Panc1 (cell line): ENCODE measurements around the gene KLHL15. TPM values are rescaled to one million over a fixed set of nuclear protein-coding genes. Genes with fewer than 3 reads are reported as not detected.

Source experiments
- ATAC-seq: fragments of 200-7000 bp; cut with Tn5 transposase; 2 replicates; pipeline ENCODE4 v1.9.1; 2020; ENCODE audit warnings: mild to moderate bottlenecking, moderate library complexity
- BruUV-seq: library from RNA; stranded (reverse); fragments of 400-500 nt; replicated peaks from 2 replicates; lab custom pipeline; 2021; lab: Mats Ljungman, UMichigan
- CTCF ChIA-PET: fragments of 300-600 bp; sonication (Branson Sonifier 250); formaldehyde crosslinking; loops from one replicate; lab custom pipeline; 2022; ENCODE audit warnings: antibody characterized with exemption; lab: Charles Lee
- POLR2A ChIA-PET: fragments of 300-600 bp; sonication (Branson Sonifier 250); formaldehyde crosslinking; loops from one replicate; lab custom pipeline; 2022; ENCODE audit warnings: antibody characterized with exemption; lab: Charles Lee
- DNase-seq: peaks from one replicate; pipeline ENCODE4 v3.0.0-alpha.2; 2010; ENCODE audit warnings: low read depth, low spot score
- H3K27ac ChIP-seq: 2 replicates; pipeline ENCODE4 v1.5.1; 2011; ENCODE audit warnings: mild to moderate bottlenecking, low read length, inconsistent platforms
- H3K27me3 ChIP-seq: fragments of 200-500 bp; sonication (Bioruptor generic); 2 replicates; pipeline ENCODE4 v1.6.0; 2014; ENCODE audit warnings: low read length, inconsistent platforms; ENCODE audit not compliant: control insufficient read depth, insufficient read depth
- H3K36me3 ChIP-seq: fragments of 200-500 bp; sonication (Bioruptor generic); 2 replicates; pipeline ENCODE4 v1.5.1; 2014; ENCODE audit warnings: inconsistent platforms, mild to moderate bottlenecking, low read length, moderate library complexity; ENCODE audit not compliant: control insufficient read depth, insufficient read depth
- H3K4me1 ChIP-seq: 2 replicates; pipeline ENCODE4 v1.5.1; 2011; ENCODE audit warnings: inconsistent platforms, mild to moderate bottlenecking, low read length, moderate library complexity; ENCODE audit not compliant: control insufficient read depth, insufficient read depth
- H3K4me3 ChIP-seq, 2 experiments: 2 replicates each; pipeline ENCODE4 v1.5.1; 2011 to 2012; ENCODE audit warnings: low read depth in 2 of 2, low read length in 2 of 2, mild to moderate bottlenecking in 2 of 2, inconsistent platforms in 1 of 2, moderate library complexity in 1 of 2
- H3K9me3 ChIP-seq: fragments of 200-500 bp; sonication (Bioruptor generic); 2 replicates; pipeline ENCODE4 v1.5.1; 2014; ENCODE audit warnings: low read depth, mild to moderate bottlenecking, inconsistent platforms, low read length, moderate library complexity; ENCODE audit not compliant: control insufficient read depth, insufficient read depth
- CTCF ChIP-seq: fragments of 450-650 bp; IDR thresholded peaks from 2 replicates; pipeline ENCODE4 v1.5.1; 2017; ENCODE audit warnings: mild to moderate bottlenecking
- POLR2AphosphoS5 ChIP-seq: IDR thresholded peaks from 2 replicates; pipeline ENCODE4 v1.6.1; 2012; ENCODE audit warnings: mild to moderate bottlenecking, low read depth, low read length, moderate library complexity
- REST ChIP-seq, 2 experiments: IDR thresholded peaks; 2 replicates each; pipeline ENCODE4 v1.6.1; 2011 to 2012; ENCODE audit warnings: low read depth in 2 of 2, control low read depth in 1 of 2, low read length in 1 of 2, mild to moderate bottlenecking in 1 of 2, moderate library complexity in 1 of 2; ENCODE audit not compliant: insufficient read depth in 1 of 2
- SIN3A ChIP-seq: IDR thresholded peaks from 2 replicates; pipeline ENCODE4 v1.6.1; 2012; ENCODE audit warnings: low read depth, mild to moderate bottlenecking, low read length, moderate library complexity, borderline replicate concordance; ENCODE audit not compliant: insufficient read depth
- TCF7L2 ChIP-seq: IDR thresholded peaks from 2 replicates; pipeline ENCODE4 v1.6.1; 2011; ENCODE audit warnings: mild to moderate bottlenecking, low read depth, low read length, inconsistent platforms
- in situ Hi-C: cut with HindIII; loops from 2 replicates; pipeline ENCODE4 v1.10.0; 2016; ENCODE audit warnings: low sequenced_read_pairs, low pct_unique_long_range_greater_than_20kb
- intact Hi-C: fragments of 100-400 bp; cut with micrococcal nuclease; formaldehyde crosslinking; loops from one replicate; pipeline ENCODE4 v1.10.0; 2022; ENCODE audit not compliant: unreplicated experiment
- total RNA-seq: library from RNA; stranded (reverse); gene quantifications from one replicate; pipeline ENCODE4 v1.2.1, GENCODE V29; 2021; ENCODE audit not compliant: unreplicated experiment

Gene KLHL15
- total RNA-seq, 1 experiment from 2014 or later, result 9.6 TPM

DNA sequence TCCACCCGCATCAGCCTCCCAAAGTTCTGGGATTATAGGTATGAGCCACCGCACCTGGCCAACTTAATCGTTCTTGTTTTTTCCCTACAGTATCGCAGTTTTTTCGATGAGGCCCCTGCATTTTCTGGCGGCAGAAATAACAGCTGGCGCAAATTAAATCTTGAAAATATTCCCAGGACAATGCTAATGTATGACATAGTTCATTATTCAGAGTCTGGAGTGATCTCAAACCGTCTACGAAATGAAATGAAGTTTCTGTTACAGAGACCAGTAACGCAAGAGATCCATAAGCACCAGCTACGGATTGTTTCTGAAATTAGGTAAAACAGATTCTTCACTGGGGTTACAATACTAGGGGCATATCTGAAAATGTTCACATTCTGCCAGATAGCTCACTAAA, 91.9 kb downstream of the KLHL15 start:
- Histone ChIP-seq H3K27ac (no peak overlapping the region), H3K4me1 (no peaks in the 10 kb centered on the region), H3K9me3 (no peaks in the 10 kb centered on the region), H3K36me3 (no peaks in the 10 kb centered on the region), H3K4me3 (no peak overlapping the region), H3K27me3 (no peaks in the 10 kb centered on the region)
- in situ Hi-C loops, result no loop called here
- DNase-seq (no peak), ATAC-seq (no peak)
- BruUV-seq, result no TSS peak
- ChIA-PET POLR2A (no interaction called here), CTCF (no interaction called here)
- TF ChIP-seq TCF7L2, result no peak
- TF ChIP-seq POLR2AphosphoS5, result no peak
- TF ChIP-seq SIN3A, result no peak
- no peak for TF ChIP-seq CTCF
- TF ChIP-seq REST (IDR thresholded peaks at IDR 0.05; ENCODE audit: insufficient read depth in 1 of 2, low read depth in 2 of 2, low read length in 1 of 2), result no peak
- intact Hi-C loops, result no loop called here

Other genes starting within 250 kb of the KLHL15 start
- gene SAT1, start 244.0 kb downstream of the KLHL15 start, total RNA-seq, result 173 TPM
- gene APOO, start 119.2 kb downstream of the KLHL15 start, total RNA-seq, result 36.8 TPM
- 0.41 TPM for gene CXorf58, start 119.2 kb downstream of the KLHL15 start, total RNA-seq
- gene EIF2S3, start 27.8 kb upstream of the KLHL15 start, total RNA-seq, result 154 TPM
- 38.7 TPM for gene ZFX, start 122.5 kb upstream of the KLHL15 start, total RNA-seq